NCI-H2029 treated with DMSO at 0.1 percent for 48 hours (cell line): ENCODE results near the gene ZMYND8.

Experiments
- DNase-seq: peaks from one replicate; lab custom pipeline; 2025; lab: John Stamatoyannopoulos, UW

ZMYND8 gene

GRCh38 chr20:47353692-47354463 is 2.6 kb downstream of the ZMYND8 start:
- no peak for DNase-seq

DNA sequence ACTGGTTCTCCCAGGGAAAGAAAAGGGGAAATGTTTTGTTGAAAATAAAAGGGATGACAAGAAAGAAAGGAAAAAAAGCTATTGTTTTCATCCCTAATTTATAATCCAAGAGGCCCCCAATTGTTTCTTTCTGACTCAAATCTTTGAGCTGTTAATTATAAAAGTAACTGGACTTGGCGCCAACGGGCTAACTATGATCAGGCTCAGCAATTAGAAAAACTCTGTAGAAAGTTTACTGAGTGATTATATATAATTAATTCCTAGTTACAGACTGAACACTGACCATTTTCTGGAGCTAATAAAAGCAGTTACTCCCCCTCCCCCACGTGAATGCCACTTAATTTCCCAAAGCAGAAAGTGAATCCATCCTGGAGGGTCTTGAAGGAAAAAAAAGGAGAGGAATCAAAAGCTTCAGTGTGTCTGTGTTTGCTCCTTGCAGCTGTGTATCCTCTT is 3.2 kb downstream of the ZMYND8 start:
- DNase-seq, result no peak

DNA sequence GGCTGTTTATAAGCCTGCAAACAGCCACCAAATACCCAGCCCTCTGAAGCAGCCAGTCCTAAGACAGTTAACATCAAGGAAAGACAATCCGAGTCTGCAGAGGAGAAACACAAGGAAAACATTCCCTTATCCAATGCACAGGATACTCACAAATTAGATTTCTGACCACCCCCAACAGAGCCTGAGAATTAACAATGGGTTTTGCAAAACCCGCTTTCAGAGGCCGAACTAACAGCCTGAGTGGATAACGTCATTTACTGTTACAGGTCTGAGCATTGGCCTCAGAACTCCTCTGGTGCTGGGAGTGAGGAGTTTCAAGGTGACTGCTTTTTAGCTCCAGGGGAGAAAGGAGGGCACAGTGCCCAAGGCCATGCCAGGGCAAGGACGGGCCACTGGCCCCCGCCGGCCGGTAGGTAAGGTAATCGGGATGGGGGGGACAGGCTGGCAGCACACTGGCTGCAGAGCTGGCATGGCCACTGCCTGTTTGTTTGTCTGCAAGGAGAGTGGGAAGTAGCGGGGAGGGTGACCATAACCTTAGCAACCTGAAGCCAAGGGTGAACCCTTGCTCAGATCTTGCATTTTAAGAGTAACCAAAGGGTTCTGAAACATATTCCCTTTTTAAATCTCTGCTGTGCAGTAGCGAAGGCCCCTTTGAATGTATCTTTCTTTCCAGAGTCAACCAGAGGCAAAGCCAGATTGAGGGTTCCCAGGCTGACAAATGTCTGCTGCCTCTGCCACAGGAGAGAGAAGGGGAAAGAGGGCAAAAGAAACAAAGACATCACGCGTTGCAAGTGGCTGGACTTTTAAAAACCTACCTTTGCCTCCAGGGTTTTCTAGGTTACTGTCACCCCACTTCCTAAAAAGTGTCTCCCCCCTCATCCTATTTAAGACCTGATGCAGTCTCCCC is 3.9 kb downstream of the ZMYND8 start:
- DNase-seq, result peak; percentile 83

DNA sequence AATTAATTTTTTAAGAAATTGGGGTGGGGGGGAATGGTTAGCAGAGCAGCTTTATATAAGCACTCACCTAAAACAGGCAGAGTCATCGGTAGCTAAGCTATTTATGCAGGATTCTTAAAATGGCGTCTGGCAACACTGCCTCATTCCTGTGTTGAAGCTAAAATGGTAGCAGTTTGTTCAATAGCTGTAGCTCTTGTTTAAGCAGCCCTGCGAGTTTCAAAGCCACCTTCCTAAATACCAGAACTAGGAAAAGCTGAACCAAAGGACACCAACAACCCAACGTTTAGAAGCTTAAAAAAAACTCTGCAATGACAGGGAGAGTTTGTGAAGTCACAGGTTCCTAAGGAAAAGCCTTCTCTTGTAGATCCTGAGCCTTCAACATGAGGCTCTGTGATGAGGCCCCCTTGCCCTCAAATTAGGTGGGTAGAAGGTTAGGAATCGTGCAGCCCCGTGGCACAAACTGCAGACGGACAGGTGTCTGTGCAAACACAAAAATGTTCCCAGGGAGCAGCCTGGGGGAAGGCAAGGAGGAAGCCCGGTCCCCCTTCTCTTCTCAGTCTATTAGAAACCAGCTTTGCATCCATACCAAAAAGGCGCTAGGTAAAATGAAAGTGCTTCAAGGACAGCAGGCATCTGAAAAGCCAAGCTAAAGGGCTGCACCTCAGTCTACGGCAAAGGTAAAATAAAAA is 4.7 kb downstream of the ZMYND8 start:
- peak; percentile 56 for DNase-seq

DNA sequence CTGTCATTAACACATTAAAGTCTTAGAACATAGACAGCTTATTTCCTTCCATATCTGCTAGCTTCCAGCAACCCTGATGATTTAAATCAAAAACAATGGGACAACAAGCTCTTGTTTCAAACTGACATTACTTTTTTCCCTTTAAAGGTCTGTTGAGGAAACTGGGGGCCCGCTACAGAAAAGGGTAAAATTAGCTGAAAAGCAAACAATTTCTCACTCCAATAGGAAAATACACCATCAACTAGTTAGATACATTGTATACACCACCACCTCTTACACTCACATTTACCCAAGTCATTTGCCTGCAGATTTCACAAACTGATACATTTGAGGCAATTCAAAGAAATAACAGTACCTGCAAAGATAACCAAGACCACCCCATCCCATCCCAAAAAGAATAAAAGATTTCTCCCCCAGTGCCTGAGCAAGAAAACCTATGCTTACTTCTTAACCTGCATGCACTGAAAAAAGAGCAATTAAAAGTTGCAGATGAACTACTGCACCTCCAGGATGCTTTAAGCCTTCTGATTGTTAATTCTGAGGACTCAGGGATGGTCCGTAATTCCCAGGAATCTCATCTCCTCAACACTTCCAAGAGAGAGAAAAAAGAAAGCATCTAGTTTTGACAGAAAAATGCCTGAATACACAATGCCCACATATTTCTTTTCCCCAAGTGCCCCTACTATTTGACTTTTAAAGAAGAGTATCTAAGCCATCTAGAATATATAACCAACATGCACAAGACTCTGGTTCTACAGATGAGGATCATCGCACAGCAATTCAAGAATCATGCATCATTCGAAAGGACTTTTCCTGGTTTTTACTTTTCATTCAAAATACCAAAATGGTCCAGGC is 5.6 kb downstream of the ZMYND8 start:
- no peak for DNase-seq

DNA sequence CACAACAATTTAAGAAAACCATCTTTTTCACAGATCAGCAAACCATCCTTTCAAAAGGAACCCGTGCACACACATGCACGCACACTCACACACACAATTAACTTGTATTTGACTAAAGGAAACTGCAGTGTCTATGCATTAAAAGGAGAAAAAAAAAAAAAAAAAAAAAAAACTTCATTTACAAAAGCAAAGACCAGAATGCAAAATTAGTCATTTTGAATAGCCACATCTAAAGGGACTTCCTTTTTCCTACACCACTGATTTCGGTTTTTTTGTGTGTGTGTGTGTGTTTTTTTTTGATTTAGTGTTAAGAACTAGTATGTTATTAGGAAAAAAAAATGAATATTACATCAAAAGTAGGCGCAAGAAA is 6.3 kb downstream of the ZMYND8 start:
- DNase-seq, result no peak

- no peak for DNase-seq
Observed at GRCh38 chr20:47349365-47350180, 6.9 kb downstream of the ZMYND8 start.

DNA sequence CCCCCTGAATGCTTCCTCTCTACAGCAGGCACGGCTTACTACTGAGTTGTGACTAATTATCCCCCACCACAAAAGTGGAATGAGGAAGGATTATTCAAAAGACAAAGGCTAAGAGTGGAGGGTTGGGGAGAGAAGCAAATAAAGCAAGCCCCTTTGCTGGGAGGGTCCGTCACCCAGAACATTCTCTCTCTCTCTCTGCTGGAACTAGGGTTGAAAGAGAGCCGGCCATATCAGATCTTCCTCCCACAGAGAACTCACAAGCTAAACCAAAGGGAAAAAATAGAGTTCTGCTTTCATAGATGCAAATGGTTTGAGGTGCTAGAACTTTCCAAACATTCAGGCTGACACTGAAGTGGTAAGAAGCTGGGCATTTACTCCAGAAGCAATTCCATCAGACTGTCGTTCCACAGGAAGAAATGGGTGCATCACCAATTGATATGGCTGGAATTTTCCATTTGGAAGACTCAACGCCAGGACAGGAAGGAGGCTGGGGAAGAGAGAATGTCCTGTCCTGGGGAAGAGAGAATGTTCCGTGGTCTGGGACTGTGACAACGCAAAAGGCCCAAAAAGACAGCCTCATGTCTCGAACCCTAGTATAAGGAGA is 7.9 kb downstream of the ZMYND8 start:
- DNase-seq, result no peak

GRCh38 chr20:47347661-47348435 is 8.7 kb downstream of the ZMYND8 start:
- no peak for DNase-seq

GRCh38 chr20:47346172-47346571 is 10.3 kb downstream of the ZMYND8 start:
- no peak for DNase-seq

DNA sequence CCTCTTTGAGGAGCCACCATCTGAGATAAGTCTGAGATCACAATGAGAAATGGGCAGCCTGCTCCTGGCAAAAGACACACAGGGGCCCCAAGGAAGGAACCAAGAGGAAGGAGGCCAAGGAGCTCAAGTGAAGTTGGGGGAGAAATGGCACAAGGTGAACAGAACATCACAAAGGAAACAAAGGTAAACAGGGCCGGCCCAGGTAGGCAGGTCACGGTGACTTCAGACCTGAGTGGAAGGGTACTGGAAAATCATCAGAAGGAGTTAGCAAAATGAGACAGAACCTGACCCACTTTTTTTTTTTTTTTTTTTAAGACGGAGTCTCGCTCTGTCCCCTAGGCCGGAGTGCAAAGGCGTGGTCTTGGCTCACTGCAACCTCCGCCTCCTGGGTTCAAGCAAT is 11.3 kb downstream of the ZMYND8 start:
- no peak for DNase-seq

DNA sequence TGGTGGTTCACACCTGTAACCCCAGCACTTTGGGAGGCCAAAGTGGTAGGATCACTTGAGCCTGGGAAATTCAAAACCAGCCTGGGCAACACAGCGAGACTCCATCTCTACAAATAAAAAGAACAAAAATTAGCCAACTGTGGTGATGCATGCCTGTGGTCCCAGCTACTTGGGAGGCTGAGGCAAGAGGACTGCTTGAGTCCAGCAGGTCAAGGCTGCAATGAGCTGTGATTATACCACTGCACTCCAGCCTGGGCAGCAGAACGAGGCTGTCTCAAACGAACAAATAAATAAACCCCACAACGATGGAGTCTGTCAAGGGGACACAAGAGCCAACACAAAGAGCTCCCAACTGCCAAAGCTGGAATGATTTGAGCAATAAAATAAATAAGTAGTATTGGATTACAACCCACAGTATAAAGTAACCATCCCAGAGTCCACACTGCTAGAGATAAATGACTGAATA is 13.5 kb downstream of the ZMYND8 start:
- DNase-seq, result peak; percentile 91

GRCh38 chr20:47338131-47338628 is 18.3 kb downstream of the ZMYND8 start:
- no peak for DNase-seq

DNA sequence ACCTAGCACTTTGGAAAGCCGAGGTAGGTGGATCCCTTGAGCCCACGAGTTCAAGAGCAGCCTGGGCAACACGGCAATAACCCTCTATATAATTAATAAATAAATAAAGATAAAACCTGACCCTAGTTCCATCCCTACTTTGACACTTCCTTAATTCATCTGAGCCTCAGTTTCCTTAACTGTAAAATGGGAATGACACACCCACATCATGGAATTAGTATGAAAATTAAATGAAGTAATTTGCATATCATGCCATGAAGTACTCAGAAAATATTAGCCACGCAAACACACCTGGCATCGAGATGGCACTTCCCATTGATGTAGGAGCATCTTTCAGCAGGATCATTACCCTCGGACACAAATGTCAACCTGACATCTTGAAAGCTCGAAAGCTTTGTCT is 19.1 kb downstream of the ZMYND8 start:
- DNase-seq, result no peak

DNA sequence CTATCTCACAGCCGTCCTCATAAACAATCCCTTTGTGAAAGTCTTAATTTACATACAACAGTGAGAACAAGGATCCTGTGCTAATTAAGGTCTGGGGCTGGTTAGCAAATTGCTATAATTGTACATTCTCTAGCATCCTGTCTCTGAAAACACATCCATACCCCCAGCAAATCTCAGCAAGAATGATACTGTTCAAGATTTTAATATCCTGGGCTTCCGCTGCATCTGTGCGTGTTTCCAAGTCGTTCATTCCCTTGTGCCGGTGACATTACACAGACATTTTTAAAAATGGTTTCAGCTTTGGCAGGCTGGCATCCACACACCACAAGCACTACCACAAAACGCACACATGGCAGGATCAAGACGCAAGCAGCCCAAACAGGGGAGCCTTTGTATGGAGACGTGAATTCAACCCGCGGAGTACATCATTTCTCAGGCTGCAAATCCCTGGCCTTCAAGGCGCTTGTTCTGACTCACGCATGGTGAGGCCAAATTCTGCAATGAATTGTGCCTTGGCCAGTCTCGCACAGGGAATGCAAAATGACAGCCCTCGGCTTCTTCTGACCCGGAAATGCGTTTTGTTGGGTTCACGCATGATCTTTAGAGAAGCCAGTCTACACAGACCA is 20.3 kb downstream of the ZMYND8 start:
- DNase-seq, result no peak

DNA sequence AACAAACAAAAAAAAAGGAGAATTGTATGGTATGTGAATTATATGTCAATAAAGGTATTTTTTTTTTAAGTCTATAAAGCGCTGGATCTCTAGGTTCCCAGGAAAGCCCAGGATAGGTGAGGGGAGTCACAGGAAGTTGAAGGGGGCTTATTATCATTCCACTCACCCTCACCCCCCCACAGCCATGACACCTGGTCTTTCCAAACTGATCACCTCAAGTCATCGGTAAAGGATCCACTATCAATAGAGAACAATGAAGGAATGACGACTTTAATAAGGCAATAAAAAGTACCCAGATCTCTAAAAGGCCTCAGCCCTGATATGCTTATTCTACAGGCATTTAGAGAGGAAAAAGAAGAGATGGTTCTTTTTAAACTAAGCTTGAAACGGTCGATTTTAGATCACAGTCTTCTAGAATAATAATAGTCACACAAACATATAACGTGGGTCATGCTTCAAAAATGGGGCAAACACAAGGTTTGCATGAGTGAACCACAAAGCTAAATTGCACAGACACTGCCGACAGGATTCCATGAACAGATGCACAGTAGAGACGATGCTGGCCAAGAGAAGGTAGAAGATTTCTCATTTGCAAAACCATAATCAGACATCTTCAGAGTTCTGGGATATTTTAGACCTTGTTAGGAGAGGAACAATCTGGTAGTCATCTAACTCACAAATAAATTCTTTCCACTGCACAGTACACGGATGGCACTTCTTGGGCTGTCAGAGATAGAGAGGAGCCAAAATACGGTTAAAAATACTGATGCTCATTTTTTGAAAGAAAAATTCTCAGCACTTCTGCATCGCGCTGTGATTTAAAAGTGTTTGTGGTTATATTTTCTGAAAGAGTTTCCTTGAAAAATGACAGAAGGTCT is 21.0 kb downstream of the ZMYND8 start:
- no peak for DNase-seq

GRCh38 chr20:47334022-47334551 is 22.4 kb downstream of the ZMYND8 start:
- DNase-seq, result no peak
